Central memory CD8-positive, alpha-beta T cell (primary cell): ENCODE data around the gene PVALEF.
"Not testable (repeated sequence)": the region's sequence is repeated elsewhere in the genome, so short reads cannot be mapped to it uniquely, and the experiment has no call there.

Source experiments
- ATAC-seq: fragments of 150-1000 bp; cut with Tn5 transposase; replicated peaks from 2 replicates; pipeline ENCODE4 v1.10.0; 2022; ENCODE audit warnings: mild to moderate bottlenecking, moderate FRiP score, moderate number of reproducible peaks; ENCODE audit not compliant: poor library complexity, severe bottlenecking; ENCODE audit errors: extremely low read depth
- DNase-seq, 2 donors: peaks; one replicate each; pipeline ENCODE4 v3.0.0; 2021; ENCODE audit warnings: low spot score in 2 of 2
- H3K27ac Mint-ChIP-seq: one replicate; pipeline ENCODE4 v1.8.0; 2022; ENCODE audit warnings: low read depth, mild to moderate bottlenecking, moderate library complexity, mixed read lengths
- H3K27me3 Mint-ChIP-seq: one replicate; pipeline ENCODE4 v1.8.0; 2022; ENCODE audit warnings: mixed read lengths
- H3K36me3 Mint-ChIP-seq: one replicate; pipeline ENCODE4 v1.8.0; 2022; ENCODE audit warnings: mild to moderate bottlenecking, moderate library complexity, mixed read lengths; ENCODE audit not compliant: insufficient read depth
- H3K4me1 Mint-ChIP-seq: one replicate; pipeline ENCODE4 v1.8.0; 2022; ENCODE audit warnings: mixed read lengths
- H3K4me3 Mint-ChIP-seq: one replicate; pipeline ENCODE4 v1.8.0; 2022; ENCODE audit warnings: mild to moderate bottlenecking, moderate library complexity, mixed read lengths
- H3K9me3 Mint-ChIP-seq: one replicate; pipeline ENCODE4 v1.8.0; 2022; ENCODE audit warnings: mixed read lengths

The PVALEF gene

DNA sequence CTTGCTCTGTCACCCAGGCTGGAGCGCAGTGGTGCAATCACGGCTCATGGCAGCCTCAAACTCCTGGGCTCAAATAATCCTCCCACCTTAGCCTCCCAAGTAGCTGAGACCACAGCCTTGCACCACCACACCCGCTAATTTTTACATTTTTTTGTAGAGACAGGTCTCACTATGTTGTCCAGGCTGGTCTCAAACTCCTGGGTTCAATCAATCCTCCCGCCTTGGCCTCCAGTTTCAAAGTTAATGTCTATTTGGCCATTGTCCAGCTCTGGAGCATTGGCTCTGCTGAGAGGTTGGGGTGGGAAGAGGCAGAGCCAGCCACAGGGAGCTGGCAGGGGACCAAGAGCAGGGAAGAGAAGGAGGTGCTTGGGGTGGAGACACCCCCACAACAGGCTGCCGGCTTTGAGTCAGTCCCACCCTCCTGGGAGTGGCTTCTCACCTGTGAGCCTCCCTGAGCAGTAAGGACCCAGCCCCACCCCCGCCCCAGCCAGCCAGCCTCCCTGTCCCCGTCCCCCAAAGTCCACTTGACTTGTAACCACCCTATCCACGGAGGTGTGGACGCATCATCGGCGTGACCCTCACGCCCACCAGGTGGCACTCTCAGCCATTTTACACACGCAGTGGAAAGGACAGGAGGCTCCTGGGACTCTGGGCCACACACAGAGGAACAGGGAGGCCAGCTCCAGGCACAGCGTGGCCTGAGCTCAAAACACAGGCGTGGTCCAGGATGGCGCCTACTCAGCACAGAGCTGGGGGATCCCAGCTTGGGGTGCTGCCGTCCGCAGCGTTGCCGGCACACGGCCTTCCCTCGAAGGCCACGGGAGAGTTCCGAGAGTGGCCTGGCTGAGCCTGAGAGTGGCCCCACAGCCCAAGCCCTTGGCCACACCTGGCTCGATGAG, 22.8 kb upstream of the PVALEF start:
- Mint-ChIP-seq H3K4me3 (no peak overlapping the region), H3K27ac (no peak overlapping the region), H3K27me3 (peaks cover 27% of the 10 kb centered on the region), H3K36me3 (peaks cover 5% of the 10 kb centered on the region), H3K4me1 (no peaks in the 10 kb centered on the region), H3K9me3 (no peaks in the 10 kb centered on the region)
- peak; percentile 30 to 39 for DNase-seq
- peak; percentile 65 for ATAC-seq

DNA sequence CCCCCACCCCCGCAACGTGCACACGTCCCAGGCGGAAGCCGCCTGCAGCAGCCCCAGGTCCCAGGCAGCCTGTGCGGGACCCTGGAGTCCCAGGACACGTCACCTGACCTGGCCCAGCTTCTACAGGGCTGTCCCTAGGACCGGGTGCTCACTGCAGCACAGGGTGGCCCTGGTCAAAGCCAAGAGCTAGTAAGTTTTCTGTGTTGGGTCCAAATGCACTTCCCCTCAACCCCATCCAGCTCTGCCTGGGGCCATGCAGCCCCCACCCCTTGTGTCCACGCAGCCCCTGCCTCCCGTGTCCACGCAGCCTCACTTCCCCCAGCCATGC, 22.1 kb upstream of the PVALEF start:
- H3K27ac Mint-ChIP-seq, result no peak overlapping the region
- peaks cover 27% of the 10 kb centered on the region for H3K27me3 Mint-ChIP-seq
- H3K9me3 Mint-ChIP-seq, result no peaks in the 10 kb centered on the region
- no peaks in the 10 kb centered on the region for H3K4me1 Mint-ChIP-seq
- DNase-seq (no peak), ATAC-seq (no peak)
- H3K36me3 Mint-ChIP-seq, result peaks cover 5% of the 10 kb centered on the region
- H3K4me3 Mint-ChIP-seq, result no peak overlapping the region

DNA sequence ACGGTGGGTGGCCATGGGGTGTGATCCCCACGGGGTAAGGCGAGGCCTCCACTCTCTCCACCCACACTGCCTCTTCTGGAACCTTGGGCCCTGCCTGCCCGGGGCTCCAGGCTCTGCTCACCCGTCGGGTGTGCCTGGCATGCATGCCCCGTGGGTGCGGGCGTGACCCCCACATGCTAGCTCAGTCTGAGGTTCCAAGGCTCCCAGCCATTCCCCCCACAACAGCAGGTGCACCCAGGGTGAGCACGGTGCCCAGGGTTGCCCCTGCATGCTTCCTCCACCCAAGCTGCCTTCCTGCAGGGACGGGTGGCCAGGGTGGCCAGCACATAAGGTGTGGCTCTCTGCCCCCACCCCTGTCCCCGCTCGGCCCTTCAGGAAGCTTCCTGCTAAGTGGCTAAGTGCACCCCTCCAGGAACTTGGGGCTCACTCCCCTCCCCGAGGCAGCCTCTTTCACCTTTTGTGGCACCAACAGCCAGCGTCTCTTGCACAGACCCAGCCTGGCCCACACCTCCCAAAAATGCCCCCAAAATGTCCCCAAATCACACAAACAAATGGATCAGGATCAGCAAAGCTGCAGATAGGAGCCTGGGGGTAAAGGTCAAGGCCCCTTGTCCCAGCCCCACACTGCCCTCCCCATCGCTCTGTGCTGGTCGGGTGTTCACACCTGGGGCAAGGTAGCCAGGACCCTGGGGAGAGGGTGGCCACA, 21.4 kb upstream of the PVALEF start:
- ATAC-seq, result no peak
- H3K4me1 Mint-ChIP-seq, result no peaks in the 10 kb centered on the region
- H3K9me3 Mint-ChIP-seq, result no peaks in the 10 kb centered on the region
- H3K36me3 Mint-ChIP-seq, result peaks cover 2% of the 10 kb centered on the region
- no peak overlapping the region for H3K27ac Mint-ChIP-seq
- H3K4me3 Mint-ChIP-seq, result no peak overlapping the region
- peaks cover 27% of the 10 kb centered on the region for H3K27me3 Mint-ChIP-seq
- no peak for DNase-seq

DNA sequence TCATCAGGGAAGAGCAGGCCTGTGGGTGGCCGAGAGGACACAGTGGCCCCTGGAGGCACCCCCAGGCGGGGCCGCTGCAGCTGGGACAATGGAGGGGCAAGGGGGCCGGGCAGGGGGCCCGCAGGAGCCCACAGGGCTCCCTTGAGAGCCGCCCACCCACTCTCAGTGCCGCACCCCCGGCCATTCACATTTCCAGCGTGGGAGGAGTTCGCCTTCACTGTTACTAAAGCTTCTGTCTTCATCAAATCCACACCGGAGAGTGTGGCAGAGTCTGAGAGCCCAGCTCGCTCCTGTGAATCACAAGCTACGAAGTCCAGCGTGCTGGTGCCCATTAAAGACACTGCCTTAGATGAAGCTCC, 20.9 kb upstream of the PVALEF start:
- no peak for ATAC-seq
- H3K27me3 Mint-ChIP-seq, result peaks cover 32% of the 10 kb centered on the region
- H3K4me3 Mint-ChIP-seq, result no peak overlapping the region
- no peak overlapping the region for H3K27ac Mint-ChIP-seq
- H3K9me3 Mint-ChIP-seq, result no peaks in the 10 kb centered on the region
- DNase-seq, result no peak
- H3K4me1 Mint-ChIP-seq, result no peaks in the 10 kb centered on the region
- peaks cover 2% of the 10 kb centered on the region for H3K36me3 Mint-ChIP-seq

DNA sequence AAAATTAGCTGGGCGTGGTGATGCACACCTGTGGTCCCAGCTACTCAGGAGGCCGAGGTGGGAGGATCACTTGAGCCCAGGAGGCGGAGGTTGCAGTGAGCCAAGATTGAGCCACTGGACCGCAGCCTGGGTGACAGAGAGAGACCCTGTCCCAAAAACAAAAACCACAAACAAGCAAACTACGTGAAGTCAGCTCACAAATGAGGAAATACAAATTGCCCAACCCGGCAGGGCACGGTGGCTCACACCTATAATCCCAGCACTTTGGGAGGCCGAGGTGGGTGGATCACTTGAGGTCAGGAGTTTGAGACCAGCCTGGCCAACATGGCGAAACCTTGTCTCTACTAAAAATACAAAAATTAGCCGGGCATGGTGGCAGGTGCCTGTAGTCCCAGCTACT, 19.1 kb upstream of the PVALEF start:
- H3K27ac Mint-ChIP-seq, H3K36me3 Mint-ChIP-seq, DNase-seq, H3K4me1 Mint-ChIP-seq, H3K9me3 Mint-ChIP-seq, H3K4me3 Mint-ChIP-seq, ATAC-seq: not testable (repeated sequence)
- peaks cover 47% of the 10 kb centered on the region for H3K27me3 Mint-ChIP-seq

DNA sequence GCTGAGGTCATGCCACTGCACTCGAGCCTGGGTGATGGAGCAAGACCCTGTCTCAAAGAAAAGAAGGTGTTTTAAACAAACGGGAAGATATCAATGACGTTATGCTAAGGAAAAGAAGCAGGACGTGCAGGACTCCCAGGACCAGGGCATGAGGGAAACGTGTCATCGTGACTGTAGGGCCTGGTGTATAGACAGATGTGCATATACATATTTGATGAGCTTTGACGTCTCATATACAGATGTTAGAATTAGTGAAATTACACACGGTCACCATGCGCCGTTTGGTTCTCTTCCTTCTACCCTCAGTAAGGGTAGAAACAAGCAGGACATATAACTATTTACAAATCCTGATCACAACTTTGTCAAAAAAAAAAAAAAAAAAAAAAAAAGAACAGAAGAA, 17.6 kb upstream of the PVALEF start:
- no peak for ATAC-seq
- H3K4me1 Mint-ChIP-seq, result no peaks in the 10 kb centered on the region
- H3K9me3 Mint-ChIP-seq, result no peaks in the 10 kb centered on the region
- H3K36me3 Mint-ChIP-seq, result peaks cover 2% of the 10 kb centered on the region
- H3K27me3 Mint-ChIP-seq, result peaks cover 33% of the 10 kb centered on the region
- DNase-seq, result no peak
- no peak overlapping the region for H3K27ac Mint-ChIP-seq
- H3K4me3 Mint-ChIP-seq, result no peak overlapping the region

DNA sequence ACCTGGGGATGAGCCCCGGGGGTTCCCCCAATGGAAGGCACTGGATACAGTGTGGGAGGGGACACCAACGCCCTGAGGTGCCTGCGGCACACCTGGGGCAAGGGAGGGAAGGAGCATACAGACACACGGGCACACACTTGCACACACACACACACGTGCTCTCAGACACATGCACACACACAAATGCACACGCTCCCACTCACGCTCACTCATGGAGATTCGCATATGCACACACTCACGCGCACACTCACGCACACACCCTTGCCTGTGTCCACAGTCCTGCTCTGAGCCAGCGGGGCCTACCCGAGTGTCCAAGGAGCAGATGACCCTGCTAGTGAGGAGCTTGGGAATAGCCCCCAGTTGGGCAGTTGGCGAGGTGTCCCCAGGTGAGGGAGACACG, 16.7 kb upstream of the PVALEF start:
- peaks cover 27% of the 10 kb centered on the region for H3K27me3 Mint-ChIP-seq
- no peaks in the 10 kb centered on the region for H3K4me1 Mint-ChIP-seq
- DNase-seq, result no peak
- no peaks in the 10 kb centered on the region for H3K9me3 Mint-ChIP-seq
- no peak for ATAC-seq
- peaks cover 2% of the 10 kb centered on the region for H3K36me3 Mint-ChIP-seq
- no peak overlapping the region for H3K4me3 Mint-ChIP-seq
- H3K27ac Mint-ChIP-seq, result no peak overlapping the region

DNA sequence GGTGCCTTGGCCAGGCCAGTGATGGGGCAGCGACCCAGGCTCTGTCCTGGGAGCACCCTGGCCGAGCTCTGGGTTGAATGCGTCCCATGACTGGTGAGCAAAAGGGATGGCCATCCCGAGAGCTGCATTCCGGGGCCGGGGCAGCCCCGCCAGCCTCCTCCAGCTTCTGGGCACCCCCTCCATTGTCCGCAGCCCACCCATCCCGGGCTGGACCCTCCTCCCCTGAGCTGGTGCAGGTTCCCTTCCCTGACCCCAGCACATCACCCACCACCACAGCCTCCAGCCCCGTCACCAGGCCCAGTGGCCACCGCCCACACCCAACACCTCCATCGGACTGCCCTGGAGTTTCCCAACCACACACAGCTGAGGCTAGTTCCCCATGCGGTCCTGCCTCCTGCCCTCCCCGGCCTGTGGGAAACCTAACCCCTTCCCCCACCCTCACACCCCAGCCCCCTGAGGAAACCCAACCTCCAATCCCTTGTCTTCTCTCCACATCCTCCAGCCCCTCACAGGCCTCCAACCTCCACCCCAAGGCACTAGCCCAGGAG, 16.2 kb upstream of the PVALEF start:
- no peak overlapping the region for H3K27ac Mint-ChIP-seq
- H3K4me1 Mint-ChIP-seq, result no peaks in the 10 kb centered on the region
- H3K9me3 Mint-ChIP-seq, result no peaks in the 10 kb centered on the region
- no peak overlapping the region for H3K4me3 Mint-ChIP-seq
- H3K27me3 Mint-ChIP-seq, result peaks cover 22% of the 10 kb centered on the region
- no peak for ATAC-seq
- DNase-seq, result no peak
- H3K36me3 Mint-ChIP-seq, result peaks cover 2% of the 10 kb centered on the region

DNA sequence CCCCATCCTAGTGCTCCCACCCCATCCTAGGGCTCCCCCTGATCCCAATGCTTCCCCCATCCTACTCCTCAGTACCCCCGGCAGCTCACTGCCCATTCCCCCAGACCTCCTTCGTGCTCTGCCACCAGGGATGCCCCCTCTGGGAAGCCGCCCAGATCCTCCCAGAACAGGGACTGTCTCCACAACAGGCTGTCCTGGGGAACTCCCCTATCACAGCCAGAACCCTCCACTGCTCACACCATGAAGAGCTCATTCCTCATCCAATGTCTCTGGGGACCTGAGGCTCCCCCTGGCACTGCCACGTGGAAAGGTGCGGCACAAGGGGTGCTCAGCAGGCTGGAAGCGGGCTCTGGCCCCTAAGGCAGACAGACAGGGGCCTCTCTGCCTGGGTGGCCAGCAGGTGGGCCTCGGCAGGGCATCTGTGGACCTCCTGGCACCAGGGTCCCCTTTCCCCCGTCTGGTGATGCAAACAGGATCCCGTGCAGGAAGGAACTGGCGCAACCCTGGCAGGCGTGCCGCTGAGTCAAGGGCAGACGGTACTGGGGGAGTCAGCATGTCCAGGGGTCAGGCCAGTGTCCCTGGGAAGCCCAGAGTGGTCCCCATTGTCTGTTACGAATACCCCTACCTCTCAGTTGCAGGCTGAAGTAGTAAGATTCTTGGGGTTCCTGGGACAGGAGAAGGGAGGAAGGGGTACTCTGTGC, 14.8 kb upstream of the PVALEF start:
- Mint-ChIP-seq H3K27me3 (peaks cover 20% of the 10 kb centered on the region), H3K9me3 (no peaks in the 10 kb centered on the region), H3K4me1 (no peaks in the 10 kb centered on the region), H3K36me3 (peaks cover 2% of the 10 kb centered on the region), H3K27ac (no peak overlapping the region), H3K4me3 (no peak overlapping the region)
- DNase-seq, result no peak
- ATAC-seq, result no peak

DNA sequence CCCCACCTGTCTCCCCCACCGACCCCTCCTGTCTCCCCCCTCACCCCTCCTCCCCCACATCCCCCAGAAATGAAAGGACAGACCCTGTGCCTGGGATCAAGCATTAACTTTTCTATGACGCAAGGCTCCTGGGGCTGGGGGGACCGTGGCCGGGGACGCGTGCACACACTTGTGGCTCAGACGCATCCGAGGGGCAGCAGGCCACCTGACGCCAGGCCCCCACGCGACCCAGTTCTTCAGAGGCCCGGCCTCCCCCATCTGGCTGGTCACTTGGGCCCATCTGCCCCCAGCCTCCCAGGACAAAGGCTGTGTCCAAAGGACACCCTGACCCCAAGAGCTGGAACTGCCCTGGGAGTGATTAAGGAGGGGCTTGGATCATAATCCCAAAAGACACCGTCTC, 14.0 kb upstream of the PVALEF start:
- Mint-ChIP-seq H3K4me1 (no peaks in the 10 kb centered on the region), H3K27ac (no peak overlapping the region), H3K36me3 (peaks cover 2% of the 10 kb centered on the region), H3K4me3 (no peak overlapping the region), H3K27me3 (peaks cover 20% of the 10 kb centered on the region), H3K9me3 (no peaks in the 10 kb centered on the region)
- ATAC-seq (no peak), DNase-seq (no peak)

DNA sequence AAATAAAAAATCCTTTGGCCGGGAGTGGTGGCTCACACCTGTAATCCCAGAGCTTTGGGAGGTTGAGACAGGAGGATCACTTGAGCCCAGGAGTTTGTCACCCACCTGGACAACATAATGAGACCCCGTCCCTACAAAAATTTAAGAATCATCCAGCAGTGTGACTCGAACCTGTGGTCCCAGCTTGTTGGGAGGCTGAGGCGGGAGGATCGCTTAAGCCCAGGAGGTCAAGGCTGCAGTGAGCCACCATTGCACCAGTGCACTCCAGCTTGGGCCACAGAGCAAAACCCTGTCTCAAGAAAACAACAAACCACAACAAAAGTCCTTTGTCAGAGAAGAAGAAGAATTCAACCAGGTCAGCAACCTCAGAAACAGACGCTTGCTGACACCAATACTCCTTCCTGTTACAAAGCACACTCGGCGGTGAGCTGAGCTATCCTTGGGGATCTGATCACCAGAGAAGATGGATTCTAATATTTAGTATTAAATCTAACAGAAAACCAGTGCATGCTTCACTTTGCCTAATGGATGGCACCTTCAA, 12.9 kb upstream of the PVALEF start:
- Mint-ChIP-seq H3K4me1 (no peaks in the 10 kb centered on the region), H3K4me3 (no peak overlapping the region), H3K36me3 (peaks cover 2% of the 10 kb centered on the region), H3K27ac (no peak overlapping the region), H3K27me3 (peaks cover 20% of the 10 kb centered on the region), H3K9me3 (no peaks in the 10 kb centered on the region)
- ATAC-seq (no peak), DNase-seq (no peak)

DNA sequence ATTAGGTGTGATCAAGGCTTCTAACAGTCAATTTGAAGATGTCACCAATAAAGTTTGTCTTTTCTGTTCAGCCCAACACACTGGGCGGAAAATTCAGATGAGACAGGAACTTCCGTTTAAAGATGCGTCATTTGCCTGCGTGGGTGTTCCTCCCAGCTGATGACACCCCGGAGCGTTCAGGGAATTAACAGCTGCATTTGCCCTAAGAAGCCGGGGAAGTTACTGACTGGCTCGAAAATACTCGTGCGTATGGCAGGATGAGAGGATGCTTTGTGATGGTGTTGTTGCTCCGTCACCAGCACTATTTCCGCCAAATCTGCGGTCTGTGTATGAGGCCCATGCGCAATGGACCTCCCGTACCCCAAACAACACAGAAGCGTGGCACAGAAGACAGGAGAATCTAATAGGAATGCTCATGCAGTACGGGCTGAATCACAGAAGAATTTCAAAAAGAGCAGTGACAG, 11.9 kb upstream of the PVALEF start:
- H3K9me3 Mint-ChIP-seq, result no peaks in the 10 kb centered on the region
- ATAC-seq (no peak), DNase-seq (no peak)
- no peak overlapping the region for H3K4me3 Mint-ChIP-seq
- H3K27ac Mint-ChIP-seq, result no peak overlapping the region
- H3K27me3 Mint-ChIP-seq, result peaks cover 20% of the 10 kb centered on the region
- H3K4me1 Mint-ChIP-seq, result no peaks in the 10 kb centered on the region
- peaks cover 2% of the 10 kb centered on the region for H3K36me3 Mint-ChIP-seq
